Right lobe of liver (tissue), 6 donors: ENCODE results near the gene ENPP3. TPM values are rescaled to one million over a fixed set of nuclear protein-coding genes. Genes with fewer than 3 reads are reported as not detected.

Experiments
- ATAC-seq, 4 donors: fragments of 200-7000 bp; cut with Tn5 transposase; one replicate each; pipeline ENCODE4 v1.9.1; 2020; ENCODE audit warnings: mild to moderate bottlenecking in 4 of 4, moderate library complexity in 4 of 4
- DNase-seq, 3 donors: peaks; one replicate each; pipeline ENCODE4 v3.0.0-alpha.2; 2020
- H3K27ac ChIP-seq, 3 donors: fragments of 200-600 bp; one replicate each; pipeline ENCODE4 v1.8.0; 2022
- H3K27me3 ChIP-seq, 2 donors: fragments of 200-600 bp; one replicate each; pipeline ENCODE4 v1.8.0; 2022
- H3K36me3 ChIP-seq, 4 donors: fragments of 200-600 bp; sonication (generic) in 1 of 4; one replicate each; pipeline versions ENCODE4 v1.5.1 to v1.8.0; 2017 to 2022; ENCODE audit warnings: control low read depth in 1 of 4
- H3K4me1 ChIP-seq, 4 donors: fragments of 200-600 bp; sonication (generic) in 1 of 4; one replicate each; pipeline versions ENCODE4 v1.5.1 to v1.8.0; 2017 to 2022; ENCODE audit warnings: control low read depth in 1 of 4
- H3K4me3 ChIP-seq, 3 donors: fragments of 200-600 bp; one replicate each; pipeline ENCODE4 v1.8.0; 2022
- H3K9me3 ChIP-seq, 4 donors: fragments of 200-600 bp; sonication (generic) in 1 of 4; one replicate each; pipeline versions ENCODE4 v1.5.1 to v1.8.0; 2017 to 2022; ENCODE audit warnings: control low read depth in 1 of 4
- POLR2A ChIP-seq: fragments of 450-650 bp; IDR thresholded peaks from one replicate; pipeline ENCODE4 v1.6.1; 2017; ENCODE audit warnings: antibody characterized with exemption, mild to moderate bottlenecking
- WGBS: methylation state at CpG from one replicate; pipeline ENCODE4 v1.1.6; 2018; ENCODE audit warnings: low coverage, low lambda C conversion rate; ENCODE audit not compliant: insufficient coverage; ENCODE audit errors: missing lambda C conversion rate; 5-methylcytosine and 5-hydroxymethylcytosine counted together
- intact Hi-C, 2 donors: fragments of 100-400 bp; cut with DNase I; formaldehyde crosslinking; loops; one replicate each; pipeline versions ENCODE4 v1.11.2 to v1.14.1; 2022
- total RNA-seq, 6 experiments: library from RNA; depleted of rRNA in 2 of 6; stranded (reverse); fragments of >200 nt in 2 of 6; fragmentation: NEBNext Ultra II Directional in 3 of 6; extraction: Animal tissue kit (Norgen Biotek cat#: 25700) in 3 of 6; gene quantifications; one replicate each; pipeline versions ENCODE4 v1.1.0 to v1.2.4, GENCODE V29; 2016 to 2023
- TF ChIP-seq, protein P1 (sequence below), 4 donors: fragments of 200-600 bp in 3 of 4; fragments of 450-650 bp in 1 of 4; IDR thresholded peaks; one replicate each; pipeline versions ENCODE4 v1.5.1 to v1.8.0; 2016 to 2022; ENCODE audit warnings: antibody characterized with exemption in 4 of 4, mild to moderate bottlenecking in 2 of 4
- donor health status: DM: no; HTN: yes; CAD: no.
- donor health status: DM: no; HTN: no; CAD: no.
- donor health status: DM: no; HTN: no; CAD: no.
- donor health status: DM: no; HTN: yes; CAD: no.
- donor health status: DM: no; HTN: yes; CAD: no.

Gene ENPP3
- total RNA-seq, 6 experiments from 2014 or later = 0.63 to 2.7 (median 1.5) TPM

- H3K27ac ChIP-seq = no peak overlapping the region
- WGBS = 78% methylated on average over 14 of the region's 15 CpGs
- H3K4me1 ChIP-seq = peaks cover 0 to 10% (median 0%) of the 10 kb centered on the region in 4 donors
- no peak for DNase-seq
- H3K4me3 ChIP-seq = no peak overlapping the region
- no peaks in the 10 kb centered on the region for H3K9me3 ChIP-seq
- no peak for TF ChIP-seq POLR2A
- TF ChIP-seq, protein P1, sequence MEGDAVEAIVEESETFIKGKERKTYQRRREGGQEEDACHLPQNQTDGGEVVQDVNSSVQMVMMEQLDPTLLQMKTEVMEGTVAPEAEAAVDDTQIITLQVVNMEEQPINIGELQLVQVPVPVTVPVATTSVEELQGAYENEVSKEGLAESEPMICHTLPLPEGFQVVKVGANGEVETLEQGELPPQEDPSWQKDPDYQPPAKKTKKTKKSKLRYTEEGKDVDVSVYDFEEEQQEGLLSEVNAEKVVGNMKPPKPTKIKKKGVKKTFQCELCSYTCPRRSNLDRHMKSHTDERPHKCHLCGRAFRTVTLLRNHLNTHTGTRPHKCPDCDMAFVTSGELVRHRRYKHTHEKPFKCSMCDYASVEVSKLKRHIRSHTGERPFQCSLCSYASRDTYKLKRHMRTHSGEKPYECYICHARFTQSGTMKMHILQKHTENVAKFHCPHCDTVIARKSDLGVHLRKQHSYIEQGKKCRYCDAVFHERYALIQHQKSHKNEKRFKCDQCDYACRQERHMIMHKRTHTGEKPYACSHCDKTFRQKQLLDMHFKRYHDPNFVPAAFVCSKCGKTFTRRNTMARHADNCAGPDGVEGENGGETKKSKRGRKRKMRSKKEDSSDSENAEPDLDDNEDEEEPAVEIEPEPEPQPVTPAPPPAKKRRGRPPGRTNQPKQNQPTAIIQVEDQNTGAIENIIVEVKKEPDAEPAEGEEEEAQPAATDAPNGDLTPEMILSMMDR (IDR thresholded peaks at IDR 0.05) = no peak
- H3K36me3 ChIP-seq = no peaks in the 10 kb centered on the region
- intact Hi-C loops = no loop called here
- H3K27me3 ChIP-seq = no peaks in the 10 kb centered on the region
- no peak for ATAC-seq
Measured at GRCh38 chr6:131769385-131770141, 132.5 kb downstream of the ENPP3 start.

- H3K4me1 ChIP-seq = peaks cover 0 to 4% (median 0%) of the 10 kb centered on the region in 4 donors
- DNase-seq (no peak), ATAC-seq (no peak)
- TF ChIP-seq, protein P1 (IDR thresholded peaks at IDR 0.05) = no peak
- no peak for TF ChIP-seq POLR2A
- H3K27me3 ChIP-seq = no peaks in the 10 kb centered on the region
- H3K27ac ChIP-seq = no peak overlapping the region
- WGBS = 78% methylated on average over 1 of the region's 1 CpG
- H3K9me3 ChIP-seq = no peaks in the 10 kb centered on the region
- H3K36me3 ChIP-seq = no peaks in the 10 kb centered on the region
- intact Hi-C loops = no loop called here
- H3K4me3 ChIP-seq = no peak overlapping the region
Measured at GRCh38 chr6:131770776-131771175, 133.7 kb downstream of the ENPP3 start.

GRCh38 chr6:131773284-131773950 lies 136.3 kb downstream of the ENPP3 start:
- WGBS = 55% methylated on average over 4 of the region's 4 CpGs
- H3K27me3 ChIP-seq = no peaks in the 10 kb centered on the region
- H3K27ac ChIP-seq = no peak overlapping the region
- H3K4me1 ChIP-seq = no peaks in the 10 kb centered on the region
- TF ChIP-seq, protein P1 (IDR thresholded peaks at IDR 0.05) = no peak
- TF ChIP-seq POLR2A = no peak
- no peak for ATAC-seq
- intact Hi-C loops = no loop called here
- H3K4me3 ChIP-seq = no peak overlapping the region
- no peaks in the 10 kb centered on the region for H3K9me3 ChIP-seq
- H3K36me3 ChIP-seq = no peaks in the 10 kb centered on the region
- DNase-seq = no peak

- H3K4me1 ChIP-seq = no peaks in the 10 kb centered on the region
- no peak overlapping the region for H3K4me3 ChIP-seq
- DNase-seq = no peak
- intact Hi-C loops = no loop called here
- no peak for ATAC-seq
- H3K9me3 ChIP-seq = no peaks in the 10 kb centered on the region
- WGBS = 89% methylated on average over 3 of the region's 3 CpGs
- H3K27ac ChIP-seq = no peak overlapping the region
- no peaks in the 10 kb centered on the region for H3K36me3 ChIP-seq
- TF ChIP-seq, protein P1 (IDR thresholded peaks at IDR 0.05) = no peak
- TF ChIP-seq POLR2A = no peak
- no peaks in the 10 kb centered on the region for H3K27me3 ChIP-seq
Measured at GRCh38 chr6:131775886-131776285, 138.8 kb downstream of the ENPP3 start.
